Lung (tissue), 12 donors: Measurements from ENCODE around the gene STPG1. TPM values are rescaled to one million over a fixed set of nuclear protein-coding genes. Genes with fewer than 3 reads are reported as not detected.

Source experiments
- ATAC-seq: fragments of 200-7000 bp; cut with Tn5 transposase; one replicate; pipeline ENCODE4 v1.9.1; 2020; ENCODE audit warnings: moderate number of reproducible peaks; ENCODE audit not compliant: insufficient read depth, low FRiP score
- DNase-seq, 3 donors: peaks; one replicate each; pipeline ENCODE4 v3.0.0-alpha.2; 2013 to 2017
- H3K27ac ChIP-seq, 2 donors: one replicate each; pipeline ENCODE4 v1.5.1; 2013; ENCODE audit warnings: mild to moderate bottlenecking in 2 of 2, moderate library complexity in 2 of 2, control low read depth in 1 of 2, inconsistent platforms in 1 of 2, low read depth in 1 of 2, low read length in 1 of 2
- H3K27me3 ChIP-seq, 3 donors: one replicate each; pipeline ENCODE4 v1.5.1; 2013; ENCODE audit warnings: low read length in 2 of 3; ENCODE audit not compliant: control insufficient read depth in 3 of 3, insufficient read depth in 3 of 3
- H3K36me3 ChIP-seq, 4 donors: one replicate each; pipeline ENCODE4 v1.5.1; 2013; ENCODE audit warnings: low read length in 4 of 4, mild to moderate bottlenecking in 1 of 4, moderate library complexity in 1 of 4; ENCODE audit not compliant: control insufficient read depth in 4 of 4, insufficient read depth in 4 of 4
- H3K4me1 ChIP-seq, 5 donors: one replicate each; pipeline ENCODE4 v1.5.1; 2013; ENCODE audit warnings: low read length in 5 of 5, mild to moderate bottlenecking in 2 of 5, moderate library complexity in 1 of 5; ENCODE audit not compliant: control insufficient read depth in 5 of 5, insufficient read depth in 5 of 5
- H3K4me3 ChIP-seq: one replicate; pipeline ENCODE4 v1.5.1; 2013; ENCODE audit warnings: mild to moderate bottlenecking, control low read depth, moderate library complexity
- H3K9ac ChIP-seq, 2 donors: one replicate each; pipeline ENCODE4 v1.5.1; 2013; ENCODE audit warnings: low read length in 2 of 2, control low read depth in 1 of 2; ENCODE audit not compliant: insufficient read depth in 1 of 2
- H3K9me3 ChIP-seq, 4 donors: one replicate each; pipeline ENCODE4 v1.5.1; 2013; ENCODE audit warnings: low read length in 3 of 4, mild to moderate bottlenecking in 1 of 4, moderate library complexity in 1 of 4; ENCODE audit not compliant: control insufficient read depth in 4 of 4, insufficient read depth in 3 of 4
- WGBS, 2 donors: extraction: QIAGEN DNeasy Blood & Tissue Kit; methylation state at CpG; one replicate each; pipeline ENCODE4 v1.1.7; 2013; 5-methylcytosine and 5-hydroxymethylcytosine counted together
- polyA plus RNA-seq, 2 donors: library from polyadenylated mRNA; stranded (reverse); fragments of 200-250 nt; gene quantifications; one replicate each; pipeline ENCODE4 v1.2.1, GENCODE V29; 2013
- total RNA-seq, 2 donors: library from RNA; depleted of rRNA in 1 of 2; stranded (reverse); fragments of >200 nt in 1 of 2; gene quantifications; one replicate each; pipeline ENCODE4 v1.2.1, GENCODE V29; 2014 to 2021
- TF ChIP-seq, protein P1 (sequence below): IDR thresholded peaks from 2 replicates; pipeline ENCODE4 v1.5.1; 2012; ENCODE audit warnings: mild to moderate bottlenecking; ENCODE audit errors: control extremely low read depth, extremely low read depth
- donor health status: control.
- donor health status: control.
- donor health status: Bipolar disorder and iron deficiency.
- donor health status: healthy.
- donor health status: DM: yes; HTN: yes; CAD: no.

The STPG1 gene
- total and polyA plus RNA-seq, 4 donors = 6.7 to 13.5 (median 9.8) TPM

DNA sequence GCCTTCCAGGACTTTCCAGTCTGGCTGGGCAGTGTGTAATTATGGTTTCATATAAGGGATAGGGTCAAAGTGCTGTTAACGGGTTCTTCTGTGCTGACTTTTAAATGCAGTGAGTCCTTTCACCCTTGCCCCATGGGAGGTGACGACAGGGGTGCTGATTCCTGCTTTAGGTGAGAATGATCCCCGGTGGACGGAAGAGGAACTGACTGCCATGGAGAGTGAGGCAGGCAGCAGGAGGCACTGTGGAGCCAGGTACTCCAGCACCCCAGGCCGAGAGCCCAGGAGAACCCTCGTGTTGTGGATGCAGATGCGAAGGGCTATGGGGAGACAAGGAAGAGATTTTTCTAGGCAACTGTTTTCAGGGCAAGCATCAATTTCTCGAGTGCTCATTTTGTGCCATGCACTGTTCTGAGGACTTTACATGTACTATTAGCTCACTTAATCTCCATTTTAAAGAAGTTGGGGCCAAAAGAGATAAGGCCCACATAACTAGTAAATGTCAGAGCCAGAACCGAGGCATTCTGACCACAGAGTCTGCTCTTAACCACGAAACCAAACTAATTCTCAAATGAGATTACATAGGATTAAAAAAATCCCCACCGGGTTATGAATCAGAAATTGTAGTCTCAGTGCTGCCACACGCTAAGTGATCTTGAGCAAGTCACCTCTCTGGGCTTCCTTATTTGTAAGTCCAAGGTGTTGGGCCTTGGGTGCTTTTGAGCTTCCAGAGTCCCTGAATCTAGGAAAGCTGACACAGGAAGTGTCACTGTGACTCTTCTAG lies 28.2 kb downstream of the STPG1 start:
- H3K27ac ChIP-seq = peak overlapping the region in 1 of 2 donors; percentile 84
- no peak for ATAC-seq
- H3K4me1 ChIP-seq = peaks cover 0 to 16% (median 10%) of the 10 kb centered on the region in 5 donors

DNA sequence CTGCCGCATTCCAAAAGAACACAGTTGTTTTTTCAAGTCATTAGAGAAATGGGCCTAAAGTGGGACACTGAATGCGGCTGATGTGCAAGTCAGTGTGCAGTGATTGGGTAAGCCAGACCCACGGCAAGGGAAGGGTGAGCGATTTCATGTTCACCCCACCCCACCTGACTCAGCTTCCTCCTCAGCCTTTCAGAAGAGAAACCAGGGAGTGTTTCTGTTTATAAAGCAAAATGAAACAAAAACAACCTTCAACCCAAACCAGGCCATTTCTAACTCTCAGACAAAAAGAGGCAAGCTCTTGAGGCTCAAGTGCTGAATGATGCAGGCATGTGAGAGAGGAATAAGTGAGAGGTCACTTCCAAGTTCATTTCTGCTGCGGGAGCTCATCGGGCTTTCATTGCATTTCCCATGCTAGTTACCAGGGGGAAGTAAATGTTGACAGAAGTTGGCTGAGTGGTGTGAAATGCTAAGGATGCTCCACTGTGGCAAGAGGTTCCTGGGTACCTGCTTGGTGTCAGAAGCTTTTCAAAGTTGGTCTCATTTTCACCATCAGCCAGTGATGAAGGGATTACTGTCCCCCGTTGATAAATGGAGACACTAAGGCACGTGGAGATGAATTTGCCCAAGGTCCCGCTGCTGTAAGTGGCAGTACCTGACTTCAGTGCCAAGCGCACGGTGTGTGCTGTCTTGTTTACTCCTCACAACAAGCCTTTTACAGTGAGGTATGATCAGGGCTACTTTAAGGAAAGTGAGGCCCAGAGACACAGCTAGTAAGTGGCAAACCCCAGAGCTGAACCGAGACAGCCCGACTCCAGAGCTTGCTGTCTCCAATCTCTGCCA lies 29.1 kb downstream of the STPG1 start:
- DNase-seq (peak; percentile 29 to 63 (median 60)), ATAC-seq (peak; percentile 78)
- H3K4me1 ChIP-seq = peaks cover 0 to 16% (median 10%) of the 10 kb centered on the region in 5 donors
- no peaks in the 10 kb centered on the region for H3K27me3 ChIP-seq
- H3K27ac ChIP-seq = peak overlapping the region in 1 of 2 donors; percentile 84
- no peak overlapping the region for H3K9ac ChIP-seq
- 61 to 64% methylated on average over 13 of the region's 13 CpGs for WGBS, 2 donors
- TF ChIP-seq, protein P1, sequence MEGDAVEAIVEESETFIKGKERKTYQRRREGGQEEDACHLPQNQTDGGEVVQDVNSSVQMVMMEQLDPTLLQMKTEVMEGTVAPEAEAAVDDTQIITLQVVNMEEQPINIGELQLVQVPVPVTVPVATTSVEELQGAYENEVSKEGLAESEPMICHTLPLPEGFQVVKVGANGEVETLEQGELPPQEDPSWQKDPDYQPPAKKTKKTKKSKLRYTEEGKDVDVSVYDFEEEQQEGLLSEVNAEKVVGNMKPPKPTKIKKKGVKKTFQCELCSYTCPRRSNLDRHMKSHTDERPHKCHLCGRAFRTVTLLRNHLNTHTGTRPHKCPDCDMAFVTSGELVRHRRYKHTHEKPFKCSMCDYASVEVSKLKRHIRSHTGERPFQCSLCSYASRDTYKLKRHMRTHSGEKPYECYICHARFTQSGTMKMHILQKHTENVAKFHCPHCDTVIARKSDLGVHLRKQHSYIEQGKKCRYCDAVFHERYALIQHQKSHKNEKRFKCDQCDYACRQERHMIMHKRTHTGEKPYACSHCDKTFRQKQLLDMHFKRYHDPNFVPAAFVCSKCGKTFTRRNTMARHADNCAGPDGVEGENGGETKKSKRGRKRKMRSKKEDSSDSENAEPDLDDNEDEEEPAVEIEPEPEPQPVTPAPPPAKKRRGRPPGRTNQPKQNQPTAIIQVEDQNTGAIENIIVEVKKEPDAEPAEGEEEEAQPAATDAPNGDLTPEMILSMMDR = no peak
- no peak overlapping the region for H3K4me3 ChIP-seq
- peaks cover 0 to 2% (median 0%) of the 10 kb centered on the region in 4 donors for H3K36me3 ChIP-seq
- H3K9me3 ChIP-seq = no peaks in the 10 kb centered on the region

More for the DNA sequence above, 28.2 kb downstream of the STPG1 start:
- 82 to 83% methylated on average over 12 of the region's 12 CpGs for WGBS, 2 donors
- Histone ChIP-seq H3K9ac (no peak overlapping the region), H3K36me3 (peaks cover 0 to 2% (median 0%) of the 10 kb centered on the region in 4 donors), H3K27me3 (no peaks in the 10 kb centered on the region), H3K4me3 (no peak overlapping the region), H3K9me3 (no peaks in the 10 kb centered on the region)
- TF ChIP-seq, protein P1 = no peak
- DNase-seq = no peak

DNA sequence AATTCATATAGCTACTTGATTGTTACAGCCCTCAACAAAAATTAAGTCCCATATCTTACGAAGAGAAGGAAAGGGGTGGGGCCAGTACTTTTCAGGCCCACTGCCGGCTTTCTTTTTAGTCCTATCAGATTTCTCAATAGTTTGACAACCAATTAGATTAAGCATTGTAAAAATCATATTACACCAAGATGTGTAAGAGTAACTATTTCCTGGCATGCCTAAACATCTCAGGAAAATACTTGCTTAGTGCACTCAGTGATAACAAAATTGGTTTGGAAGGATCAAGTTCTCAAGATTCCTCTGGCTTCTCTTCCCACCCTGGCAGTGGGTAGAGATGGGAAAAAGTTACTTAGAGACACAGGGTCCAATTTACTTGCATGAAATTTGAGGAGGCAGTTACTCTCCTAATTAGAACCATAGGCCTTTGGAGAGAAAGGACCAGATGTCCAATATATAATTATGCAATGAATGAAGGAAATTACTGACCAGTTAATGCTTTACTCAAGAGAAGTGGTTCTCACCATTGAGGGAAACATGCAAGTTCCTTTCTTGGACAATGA lies 30.1 kb downstream of the STPG1 start:
- TF ChIP-seq, protein P1 = no peak
- ATAC-seq (no peak), DNase-seq (no peak)
- WGBS, 2 donors = 75 to 79% methylated on average over 2 of the region's 2 CpGs
- Histone ChIP-seq H3K27me3 (no peaks in the 10 kb centered on the region), H3K9ac (no peak overlapping the region), H3K36me3 (peaks cover 0 to 2% (median 0%) of the 10 kb centered on the region in 4 donors), H3K27ac (no peak overlapping the region), H3K4me1 (peaks cover 0 to 16% (median 10%) of the 10 kb centered on the region in 5 donors), H3K9me3 (no peaks in the 10 kb centered on the region), H3K4me3 (no peak overlapping the region)
